H1 (cell line): ENCODE measurements around the gene MT1X. TPM values are rescaled to one million over a fixed set of nuclear protein-coding genes. Genes with fewer than 3 reads are reported as not detected.

Experiments used
- CTCF ChIA-PET: fragments of 300-600 bp; sonication (Branson Sonifier 250); formaldehyde crosslinking; loops from one replicate; lab custom pipeline; 2021; ENCODE audit not compliant: partially characterized antibody; lab: Charles Lee
- POLR2A ChIA-PET: fragments of 300-600 bp; sonication (Branson Sonifier 250); formaldehyde crosslinking; loops from one replicate; lab custom pipeline; 2021; ENCODE audit warnings: inconsistent platforms; ENCODE audit not compliant: partially characterized antibody; lab: Charles Lee
- DNase-seq, 2 experiments: peaks; one replicate each; pipeline versions ENCODE4 v3.0.0 to v3.0.0-alpha.2; 2010 to 2022; ENCODE audit warnings: low spot score in 2 of 2, low read depth in 1 of 2, mixed read lengths in 1 of 2
- FAIRE-seq: peaks from 2 replicates; lab custom pipeline; 2011; peaks lifted over from hg19 to GRCh38; lab: Jason Lieb, UNC
- H2AFZ ChIP-seq: 2 replicates; pipeline ENCODE4 v1.8.1; 2012; ENCODE audit warnings: low read length, inconsistent platforms
- H2AK5ac ChIP-seq: 2 replicates; pipeline ENCODE4 v1.6.1; 2013; ENCODE audit warnings: low read depth, low read length
- H2BK120ac ChIP-seq: replicated peaks from 2 replicates; pipeline ENCODE3; 2013; ENCODE audit warnings: low read depth, low read length, inconsistent platforms
- H2BK12ac ChIP-seq: 2 replicates; pipeline ENCODE4 v1.6.1; 2013; ENCODE audit warnings: low read depth, low read length
- H2BK15ac ChIP-seq: 2 replicates; pipeline ENCODE4 v1.6.1; 2013; ENCODE audit warnings: low read length
- H2BK20ac ChIP-seq: 2 replicates; pipeline ENCODE4 v1.6.1; 2013; ENCODE audit warnings: low read length
- H2BK5ac ChIP-seq: 2 replicates; pipeline ENCODE4 v1.6.1; 2013; ENCODE audit warnings: low read depth, low read length
- H3K14ac ChIP-seq: 2 replicates; pipeline ENCODE4 v1.6.1; 2013; ENCODE audit warnings: inconsistent platforms; ENCODE audit not compliant: insufficient read length
- H3K18ac ChIP-seq: 2 replicates; pipeline ENCODE4 v1.6.1; 2013; ENCODE audit warnings: low read length; ENCODE audit errors: extremely low read depth
- H3K23ac ChIP-seq: 2 replicates; pipeline ENCODE4 v1.6.1; 2013; ENCODE audit warnings: inconsistent platforms; ENCODE audit not compliant: insufficient read length
- H3K23me2 ChIP-seq: 2 replicates; pipeline ENCODE4 v1.6.1; 2013; ENCODE audit warnings: low read depth, low read length
- H3K27ac ChIP-seq: 2 replicates; pipeline ENCODE4 v1.6.1; 2011; ENCODE audit warnings: low read depth, low read length, inconsistent platforms
- H3K27me3 ChIP-seq, 4 experiments: replicated peaks in 1 of 4; 1 replicate in 1 of 4; 2 replicates in 3 of 4; pipeline versions ENCODE4 v1.6.1 to v1.8.1; 2011 to 2013; ENCODE audit warnings: low read length in 3 of 4, mild to moderate bottlenecking in 3 of 4, inconsistent platforms in 2 of 4, mixed read lengths in 2 of 4, moderate library complexity in 1 of 4; ENCODE audit not compliant: control insufficient read depth in 3 of 4, insufficient read depth in 3 of 4; ENCODE audit errors: extremely low read depth in 1 of 4
- H3K36me3 ChIP-seq, 4 experiments: 2 replicates each; pipeline versions ENCODE4 v1.6.1 to v1.8.1; 2011 to 2013; ENCODE audit warnings: mild to moderate bottlenecking in 4 of 4, low read length in 3 of 4, moderate library complexity in 2 of 4, control low read depth in 1 of 4, inconsistent platforms in 1 of 4; ENCODE audit not compliant: insufficient read depth in 4 of 4, control insufficient read depth in 2 of 4
- H3K4ac ChIP-seq: replicated peaks from 2 replicates; pipeline ENCODE3; 2013; ENCODE audit warnings: low read length, low read depth, mixed read lengths, inconsistent platforms; ENCODE audit not compliant: insufficient read length
- H3K4me1 ChIP-seq, 4 experiments: replicated peaks in 1 of 4; 1 replicate in 1 of 4; 2 replicates in 3 of 4; pipeline versions ENCODE4 v1.6.1 to v1.8.1; 2011 to 2013; ENCODE audit warnings: low read length in 3 of 4, inconsistent platforms in 2 of 4, mixed read lengths in 1 of 4; ENCODE audit not compliant: insufficient read depth in 4 of 4, control insufficient read depth in 3 of 4
- H3K4me2 ChIP-seq, 2 experiments: 2 replicates each; pipeline versions ENCODE4 v1.6.1 to v1.8.1; 2011 to 2013; ENCODE audit warnings: low read depth in 2 of 2, low read length in 2 of 2, control low read depth in 1 of 2, inconsistent platforms in 1 of 2, mild to moderate bottlenecking in 1 of 2; ENCODE audit not compliant: insufficient read depth in 1 of 2
- H3K4me3 ChIP-seq, 4 experiments: fragments of 200-600, 300-600 bp in 1 of 4; sonication (generic), shearing (Covaris generic), sonication (Bioruptor Twin) in 1 of 4; 2 replicates each; pipeline versions ENCODE4 v1.5.1 to v1.8.1; 2011 to 2016; ENCODE audit warnings: low read length in 4 of 4, low read depth in 3 of 4, control low read depth in 2 of 4, inconsistent platforms in 2 of 4, mild to moderate bottlenecking in 2 of 4, mixed read lengths in 1 of 4, moderate library complexity in 1 of 4; ENCODE audit not compliant: insufficient read depth in 2 of 4; ENCODE audit errors: extremely low read depth in 1 of 4
- H3K56ac ChIP-seq: replicated peaks from 2 replicates; pipeline ENCODE3; 2013; ENCODE audit warnings: low read depth, mild to moderate bottlenecking, mixed read lengths, low read length, inconsistent platforms; ENCODE audit not compliant: insufficient read length
- H3K79me1 ChIP-seq: 2 replicates; pipeline ENCODE4 v1.6.1; 2013; ENCODE audit warnings: low read depth, low read length, control low read depth
- H3K79me2 ChIP-seq, 2 experiments: 2 replicates each; pipeline versions ENCODE4 v1.6.1 to v1.8.1; 2012 to 2013; ENCODE audit warnings: low read length in 2 of 2, mild to moderate bottlenecking in 2 of 2, inconsistent platforms in 1 of 2; ENCODE audit not compliant: insufficient read depth in 2 of 2, control insufficient read depth in 1 of 2
- H3K9ac ChIP-seq, 4 experiments: replicated peaks in 1 of 4; 1 replicate in 1 of 4; 2 replicates in 3 of 4; pipeline versions ENCODE4 v1.6.1 to v1.8.1; 2011 to 2013; ENCODE audit warnings: low read depth in 3 of 4, low read length in 3 of 4, control low read depth in 2 of 4, mild to moderate bottlenecking in 2 of 4, moderate library complexity in 2 of 4, inconsistent platforms in 1 of 4; ENCODE audit errors: extremely low read depth in 1 of 4
- H3K9me3 ChIP-seq, 2 experiments: 2 replicates each; pipeline versions ENCODE4 v1.6.1 to v1.8.1; 2012 to 2013; ENCODE audit warnings: mild to moderate bottlenecking in 2 of 2, moderate library complexity in 2 of 2, control low read depth in 1 of 2, inconsistent platforms in 1 of 2, low read depth in 1 of 2, low read length in 1 of 2, mixed read lengths in 1 of 2; ENCODE audit not compliant: insufficient read depth in 2 of 2
- H4K20me1 ChIP-seq, 2 experiments: replicated peaks in 1 of 2; 2 replicates each; pipeline versions ENCODE3 to v1.8.1; 2011 to 2013; ENCODE audit warnings: inconsistent platforms in 2 of 2, low read length in 2 of 2, mild to moderate bottlenecking in 1 of 2; ENCODE audit not compliant: insufficient read depth in 2 of 2, control insufficient read depth in 1 of 2
- H4K5ac ChIP-seq: 2 replicates; pipeline ENCODE4 v1.6.1; 2013; ENCODE audit warnings: low read length, low read depth, mixed read lengths, inconsistent platforms; ENCODE audit not compliant: insufficient read length
- H4K8ac ChIP-seq: 2 replicates; pipeline ENCODE4 v1.8.0; 2013; ENCODE audit warnings: mild to moderate bottlenecking, moderate library complexity, low read length, inconsistent platforms; ENCODE audit not compliant: insufficient read depth; ENCODE audit errors: extremely low read depth
- H4K91ac ChIP-seq: replicated peaks from 2 replicates; pipeline ENCODE3; 2013; ENCODE audit warnings: low read length, mixed read lengths, inconsistent platforms; ENCODE audit not compliant: insufficient read length
- ASH2L ChIP-seq: fragments of 200-600, 300-600 bp; sonication (generic); IDR thresholded peaks from one replicate; pipeline ENCODE4 v1.7.1; 2017; ENCODE audit warnings: low read length
- GTF2F1 ChIP-seq: IDR thresholded peaks from 2 replicates; pipeline ENCODE4 v1.6.1; 2012; ENCODE audit warnings: low read depth, low read length, improper control_type of control experiment, borderline replicate concordance
- KDM5A ChIP-seq: fragments of 200-600 bp; IDR thresholded peaks from 2 replicates; pipeline ENCODE4 v1.7.1; 2012; ENCODE audit warnings: mild to moderate bottlenecking, low read length, inconsistent platforms, mixed read lengths
- NRF1 ChIP-seq: IDR thresholded peaks from 2 replicates; pipeline ENCODE4 v1.6.1; 2011; ENCODE audit warnings: mild to moderate bottlenecking, low read depth, low read length, improper control_type of control experiment
- RXRA ChIP-seq: IDR thresholded peaks from 2 replicates; pipeline ENCODE4 v1.6.1; 2011; ENCODE audit warnings: low read depth, mild to moderate bottlenecking, low read length, moderate library complexity; ENCODE audit not compliant: insufficient read depth
- SIN3A ChIP-seq, 2 experiments: IDR thresholded peaks in 1 of 2; conservative IDR thresholded peaks in 1 of 2; 2 replicates each; pipeline ENCODE4 v1.6.1; 2011 to 2012; ENCODE audit warnings: low read length in 2 of 2, improper control_type of control experiment in 1 of 2, low read depth in 1 of 2, mild to moderate bottlenecking in 1 of 2
- SP4 ChIP-seq: IDR thresholded peaks from 2 replicates; pipeline ENCODE4 v1.6.1; 2012; ENCODE audit warnings: low read length, inconsistent platforms
- YY1 ChIP-seq: IDR thresholded peaks from 2 replicates; pipeline ENCODE4 v1.6.1; 2011; ENCODE audit warnings: low read depth, mild to moderate bottlenecking, low read length
- WGBS, 2 experiments: shearing (Covaris generic) in 1 of 2; methylation state at CpG; one replicate each; pipeline versions ENCODE4 v1.1.6 to v1.1.7; 2013 to 2015; ENCODE audit warnings: low lambda C conversion rate in 2 of 2, mixed read lengths in 2 of 2, inconsistent platforms in 1 of 2, low coverage in 1 of 2, missing lambda C conversion rate in 1 of 2; ENCODE audit not compliant: insufficient replicate concordance in 2 of 2, insufficient coverage in 1 of 2, insufficient read length in 1 of 2; ENCODE audit errors: extremely low coverage in 1 of 2, missing lambda C conversion rate in 1 of 2; 5-methylcytosine and 5-hydroxymethylcytosine counted together
- polyA plus RNA-seq, 7 experiments: library from polyadenylated mRNA; depleted of rRNA in 3 of 7; stranded (reverse) in 5 of 7; unstranded in 2 of 7; fragments of >200 nt in 5 of 7; fragments of 200-250 nt in 2 of 7; gene quantifications; 1 replicate in 5 of 7; 2 replicates in 1 of 7; 4 replicates in 1 of 7; pipeline versions ENCODE4 v1.2.1 to v1.2.3, GENCODE V29; 2011 to 2013; ENCODE audit warnings: missing spikeins in 2 of 7, mixed read lengths in 2 of 7
- total RNA-seq: library from RNA; stranded (reverse); fragmentation: NEBNext Ultra II Directional; extraction: Animal tissue kit (Norgen Biotek cat#: 25700); gene quantifications from 2 replicates; pipeline ENCODE4 v1.2.1, GENCODE V29; 2021

The MT1X gene
- total and polyA plus RNA-seq, 2 of the 8 experiments (the other 6 are each of a cell fraction or from before 2014, with no cell fraction given): 52.4 to 1,060 TPM

- H4K91ac ChIP-seq: no peak overlapping the region
- H2BK12ac ChIP-seq: no peak overlapping the region
- H3K23me2 ChIP-seq: no peaks in the 10 kb centered on the region; the same call in 1 of the 2 replicates
- H2BK5ac ChIP-seq: no peak overlapping the region
- WGBS, 2 experiments: 83% methylated on average over 2 of the region's 2 CpGs; no CpG with 5 or more reads in 1 of the 2 experiments
- H2BK15ac ChIP-seq: no peak overlapping the region
- peaks cover 2 to 4% of the 10 kb centered on the region in 2 experiments for H4K20me1 ChIP-seq
- ChIA-PET CTCF (interaction anchor here (0.8 to 1.8 kb wide), 3 partner anchors 16 to 54 kb away, joined by 3 to 5 read pairs (median 4); no protein-coding TSS in a partner anchor), POLR2A (interaction anchor here (1.2 to 1.3 kb wide), 2 partner anchors 14 to 18 kb away, joined by 3 to 5 read pairs; no protein-coding TSS in a partner anchor)
- H3K14ac ChIP-seq: no peak overlapping the region
- H3K4ac ChIP-seq: no peak overlapping the region
- no peaks in the 10 kb centered on the region for H3K79me2 ChIP-seq
- H2AFZ ChIP-seq: no peak overlapping the region
- no peak overlapping the region for H3K4me2 ChIP-seq
- TF ChIP-seq GTF2F1 (no peak), ASH2L (no peak), YY1 (no peak), SIN3A (conservative IDR thresholded peaks at IDR 0.05 in 1 of 2, IDR thresholded peaks at IDR 0.05 in 1 of 2; ENCODE audit: low read depth in 1 of 2, low read length in 2 of 2) (no peak), SP4 (no peak), NRF1 (no peak), KDM5A (no peak), RXRA (no peak)
- TF ChIP-seq, all 59 proteins: peak for 0
- H3K9ac ChIP-seq: no peak overlapping the region
- no peak overlapping the region for H2BK120ac ChIP-seq
- DNase-seq (no peak), FAIRE-seq (no peak)
- no peak overlapping the region for H2AK5ac ChIP-seq
- no peak overlapping the region for H3K23ac ChIP-seq
- H3K27me3 ChIP-seq: peaks cover 43 to 76% (median 67%) of the 10 kb centered on the region in 4 experiments
- H3K4me1 ChIP-seq: peaks cover 0 to 7% (median 4%) of the 10 kb centered on the region in 4 experiments; a peak in 2 of 7 replicates
- no peak overlapping the region for H2BK20ac ChIP-seq
- no peak overlapping the region for H4K5ac ChIP-seq
- no peak overlapping the region for H3K27ac ChIP-seq
- H4K8ac ChIP-seq: no peak overlapping the region
- H3K4me3 ChIP-seq: no peak overlapping the region
- H3K79me1 ChIP-seq: no peaks in the 10 kb centered on the region
- H3K9me3 ChIP-seq: no peaks in the 10 kb centered on the region
- H3K18ac ChIP-seq: no peak overlapping the region
- no peaks in the 10 kb centered on the region for H3K36me3 ChIP-seq
- no peak overlapping the region for H3K56ac ChIP-seq
Measured at GRCh38 chr16:56649271-56649670, 33.0 kb upstream of the MT1X start.
